SK-N-MC (cell line): ENCODE results near the gene ZBTB7A.

Experiments
- EZH2 ChIP-seq: fragments of 200-600 bp; sonication (generic); IDR thresholded peaks from one replicate; pipeline ENCODE4 v1.6.1; 2017; ENCODE audit warnings: antibody characterized with exemption
- FOXP2 ChIP-seq: optimal IDR thresholded peaks from 2 replicates; pipeline ENCODE3; 2011; ENCODE audit warnings: mild to moderate bottlenecking, moderate library complexity; ENCODE audit not compliant: insufficient read depth; ENCODE audit errors: extremely low read length, control extremely low read depth
- POLR2AphosphoS5 ChIP-seq: IDR thresholded peaks from 2 replicates; pipeline ENCODE4 v1.6.1; 2012; ENCODE audit warnings: mild to moderate bottlenecking, low read depth, low read length, borderline replicate concordance

DNA sequence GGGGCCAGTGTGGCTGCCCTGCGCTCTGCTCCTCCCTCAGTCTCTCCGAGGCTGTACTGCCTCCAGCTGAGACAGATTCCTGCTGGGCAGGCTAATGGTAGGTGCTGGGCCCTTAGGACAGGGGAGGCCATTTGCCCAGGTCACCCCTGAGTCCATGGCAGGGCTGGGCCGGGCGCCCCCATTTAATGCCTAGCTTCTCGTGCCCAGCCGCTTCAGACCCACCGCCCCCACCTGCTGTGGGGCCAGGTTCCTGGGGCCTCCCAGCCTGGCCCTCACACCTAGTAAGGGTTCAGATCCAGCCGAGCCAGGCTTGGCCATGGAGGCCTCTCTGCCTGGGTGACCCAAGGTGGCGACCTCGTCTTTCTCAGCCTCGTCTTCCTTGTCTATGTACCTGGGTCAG lies 41.4 kb downstream of the ZBTB7A start:
- TF ChIP-seq EZH2 (no peak), POLR2AphosphoS5 (no peak), FOXP2 (no peak)
